ENCODE measurements around the gene SF3B6. TPM values are rescaled to one million over a fixed set of nuclear protein-coding genes. Genes with fewer than 3 reads are reported as not detected.
A peak's percentile ranks its signal among the peaks of the same experiment; 100 is the strongest.

Gene SF3B6
- total and polyA plus RNA-seq, 9 of the 15 experiments (the other 6 are each of a cell fraction or from before 2014, with no cell fraction given): 146 to 591 (median 295) TPM

GRCh38 chr2:24085200-24085489, 9.0 kb upstream of the SF3B6 start (continued):
- TF ChIP-seq ZNF318 (IDR thresholded peaks at IDR 0.05; ENCODE audit: borderline replicate concordance in 1 of 2, low read depth in 1 of 2) (no peak), CCNT2 (IDR thresholded peaks at IDR 0.05; ENCODE audit: borderline replicate concordance, extremely low read depth, insufficient read length, low read depth, low read length) (no peak), PCBP2 (IDR thresholded peaks at IDR 0.05; ENCODE audit: low read depth, low read length, poor library complexity, severe bottlenecking) (no peak), ZNF12 (CRISPR knock-in tag; IDR thresholded peaks at IDR 0.05) (no peak), NR4A1 (CRISPR knock-in tag; IDR thresholded peaks at IDR 0.05) (no peak), NR4A1 (tag; IDR thresholded peaks at IDR 0.05) (no peak), SPI1 (IDR thresholded peaks at IDR 0.05; ENCODE audit: borderline replicate concordance, low read depth, low read length) (no peak), NR1H2 (CRISPR knock-in tag; IDR thresholded peaks at IDR 0.05) (no peak), ZNF280B (CRISPR knock-in tag; IDR thresholded peaks at IDR 0.05) (no peak), MAX (CRISPR knock-in tag; IDR thresholded peaks at IDR 0.05) (peak; percentile 3; the same call in 1 of the 2 replicates), MITF (IDR thresholded peaks at IDR 0.05) (no peak), NFATC3 (IDR thresholded peaks at IDR 0.05) (no peak), ID3 (CRISPR knock-in tag; IDR thresholded peaks at IDR 0.05) (no peak), ID3 (tag; IDR thresholded peaks at IDR 0.05) (0 out of 2 replicates have a peak, but pooled peaks have one; percentile 37), KDM4B (IDR thresholded peaks at IDR 0.05; ENCODE audit: borderline replicate concordance in 2 of 2, low read depth in 1 of 2) (no peak), CTBP1 (IDR thresholded peaks at IDR 0.05; ENCODE audit: borderline replicate concordance) (peak; percentile 14), CEBPB (tag; IDR thresholded peaks at IDR 0.05) (peak; percentile 42; the same call in 1 of the 2 replicates), NCOR1 (IDR thresholded peaks at IDR 0.05) (no peak)

Data from K562 (cell line).